ENCODE data around the gene THADA.

THADA gene

DNA sequence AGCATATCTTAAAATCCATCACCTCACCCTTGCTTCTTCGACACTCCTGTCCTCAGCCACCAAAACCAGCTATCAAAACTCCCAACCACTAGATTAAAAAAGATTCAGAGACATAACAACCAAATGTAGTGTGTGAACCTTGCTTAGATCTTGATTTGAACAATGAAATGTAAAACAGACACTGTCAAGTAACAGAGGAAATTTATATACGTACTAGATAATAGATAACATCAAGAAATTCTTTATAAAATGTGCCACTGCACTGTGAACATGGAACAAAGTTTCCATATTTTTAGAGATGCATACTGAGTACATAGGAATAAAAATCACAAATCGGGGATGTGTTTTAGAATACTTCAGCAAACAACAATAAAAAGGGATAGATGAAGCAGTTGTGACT, 86.0 kb downstream of the THADA start:
- no peak for DNase-seq (ENCODE audit: low spot score)

DNA sequence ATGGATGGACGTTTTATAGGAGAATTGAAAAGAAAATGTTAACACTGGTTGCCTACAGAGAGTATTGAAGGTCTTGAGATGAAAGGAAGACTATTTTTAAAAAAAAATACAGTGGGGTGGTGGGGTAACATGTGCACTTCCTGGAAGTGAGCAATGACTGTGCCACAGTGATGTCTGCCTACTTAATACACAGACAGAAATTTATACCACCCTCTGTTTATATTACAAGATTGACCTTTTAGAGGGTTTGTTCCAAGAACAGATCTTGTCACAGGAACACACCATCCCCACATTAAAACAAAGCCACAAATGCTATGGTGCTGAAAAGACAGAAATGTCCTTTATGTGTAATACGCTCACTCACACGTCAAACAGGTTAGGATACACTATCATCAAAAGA, 87.6 kb downstream of the THADA start:
- DNase-seq (ENCODE audit: low spot score) = no peak

DNA sequence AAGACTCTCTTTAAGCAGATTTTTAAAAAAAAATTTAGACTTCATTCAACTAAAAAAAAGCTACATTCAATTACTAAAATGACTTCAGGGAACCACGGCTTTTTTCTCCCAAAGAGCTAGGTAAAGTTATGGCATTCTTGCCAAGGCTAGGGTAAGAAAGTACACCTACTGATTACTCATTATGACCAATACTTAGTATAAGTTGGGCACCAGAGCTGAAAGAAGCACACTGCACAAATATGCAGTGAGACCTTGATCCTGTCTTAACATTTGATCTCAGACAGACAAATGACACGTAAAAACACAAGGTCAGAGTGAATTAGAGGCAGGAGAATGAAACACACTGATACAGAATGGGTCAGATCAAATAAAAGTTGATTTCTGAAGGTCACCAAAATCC, 88.7 kb downstream of the THADA start:
- DNase-seq (ENCODE audit: low spot score) = no peak

DNA sequence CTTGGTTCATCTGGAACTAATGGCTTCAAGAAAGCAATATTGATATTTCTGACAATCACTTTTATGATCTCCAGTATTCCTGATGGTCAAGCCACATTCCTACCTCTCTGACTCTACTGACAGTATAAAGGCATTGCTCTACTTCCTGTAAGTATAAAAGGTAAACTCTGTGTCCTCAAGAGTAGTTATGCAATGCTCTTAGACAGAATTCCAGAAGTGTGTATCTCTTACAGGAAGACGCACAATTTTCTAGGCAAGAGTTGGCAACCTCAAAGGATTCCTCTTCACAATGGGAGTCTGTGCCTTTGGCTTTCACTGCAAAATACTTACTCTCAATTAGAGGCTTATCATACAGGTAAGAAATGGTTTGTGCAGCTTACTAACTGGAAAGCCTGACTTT, 100.1 kb downstream of the THADA start:
- DNase-seq (ENCODE audit: low spot score) = no peak

DNA sequence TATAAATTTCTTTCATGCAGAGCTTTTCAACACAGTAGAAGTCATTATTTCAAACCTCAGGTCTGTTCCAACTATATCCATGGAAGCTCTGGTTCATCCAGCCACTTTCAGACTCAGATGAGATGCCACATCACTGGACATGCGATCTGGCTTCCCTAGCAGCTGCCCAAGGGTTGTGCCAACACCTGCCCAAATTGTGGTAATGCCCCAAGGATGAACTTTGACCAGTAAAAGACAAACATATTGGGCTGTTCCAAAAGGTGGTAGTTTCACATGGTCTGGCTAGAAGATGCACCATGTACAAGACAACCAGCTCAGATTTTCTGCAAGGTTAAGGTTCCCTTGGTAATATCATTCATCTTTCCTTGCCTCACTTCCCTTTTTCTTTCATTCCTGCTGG, 101.9 kb downstream of the THADA start:
- DNase-seq (ENCODE audit: low spot score) = no peak

DNA sequence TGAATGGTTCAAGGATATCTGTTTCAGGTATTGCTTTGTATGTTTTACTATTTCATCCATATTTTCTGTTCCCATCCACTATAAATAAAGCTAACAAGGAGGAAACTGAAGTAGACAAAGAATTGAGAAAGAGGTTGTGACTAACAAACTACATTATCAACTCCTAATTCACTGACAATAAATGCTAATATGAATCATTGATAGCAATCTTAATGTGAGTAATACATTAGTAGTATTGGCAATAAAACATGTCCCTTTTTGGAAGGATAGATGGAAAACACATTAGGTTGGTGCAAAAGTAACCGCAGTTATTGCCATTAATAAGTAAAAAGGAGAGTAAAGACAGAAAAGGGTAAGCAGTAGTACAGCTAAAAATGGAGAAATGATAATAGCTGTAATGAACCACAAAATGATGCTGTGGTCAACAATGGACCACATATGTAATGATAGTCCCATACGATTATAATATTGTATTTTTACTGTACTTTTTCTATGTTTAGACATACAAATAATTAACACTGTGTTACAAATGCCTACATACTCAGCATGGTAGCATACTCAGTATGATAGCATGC, 104.7 kb downstream of the THADA start:
- DNase-seq (ENCODE audit: low spot score) = no peak

DNA sequence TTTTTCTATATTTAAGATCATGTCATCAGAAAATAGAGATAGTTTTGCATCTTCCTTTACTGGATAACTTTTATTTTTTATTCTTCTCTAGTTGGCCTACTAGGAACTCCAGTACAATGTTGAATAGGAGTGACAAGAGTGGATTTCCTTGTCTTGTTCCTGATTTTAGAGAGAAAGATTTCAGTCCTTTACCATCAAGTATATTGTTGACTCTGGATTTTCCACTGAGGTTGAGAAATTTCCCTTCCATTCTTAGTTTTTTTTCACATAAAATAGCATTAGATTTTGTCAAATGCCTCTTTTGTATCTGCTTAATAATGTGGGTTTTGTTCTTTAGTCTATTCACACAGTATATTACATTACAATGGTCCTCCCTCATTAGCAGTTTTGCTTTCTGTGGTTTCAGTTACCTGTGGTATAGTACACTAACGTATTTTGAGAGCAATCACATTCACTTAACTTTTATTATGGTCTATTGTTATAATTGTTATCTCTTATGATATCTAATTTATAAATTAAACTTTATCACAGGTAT, 105.5 kb downstream of the THADA start:
- no peak for DNase-seq (ENCODE audit: low spot score)

DNA sequence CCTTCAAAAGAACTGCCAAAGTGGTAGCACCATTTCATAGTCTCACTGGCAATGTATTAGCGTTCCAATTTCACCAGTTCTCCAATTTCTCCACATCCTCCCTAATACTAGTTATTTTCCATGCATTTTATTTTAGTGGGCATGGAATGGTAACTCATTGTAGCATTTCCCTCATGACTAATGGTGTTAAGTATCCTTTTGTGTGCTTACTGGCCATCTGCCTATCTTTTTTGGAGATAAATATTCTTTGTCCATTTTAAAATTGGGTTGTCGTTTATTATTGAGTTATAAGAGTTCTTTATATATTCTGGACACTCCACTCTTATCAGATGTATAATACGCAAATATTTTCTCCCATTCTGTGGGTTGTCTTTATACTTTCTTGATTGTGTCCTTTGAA, 107.1 kb downstream of the THADA start:
- DNase-seq (ENCODE audit: low spot score) = no peak

DNA sequence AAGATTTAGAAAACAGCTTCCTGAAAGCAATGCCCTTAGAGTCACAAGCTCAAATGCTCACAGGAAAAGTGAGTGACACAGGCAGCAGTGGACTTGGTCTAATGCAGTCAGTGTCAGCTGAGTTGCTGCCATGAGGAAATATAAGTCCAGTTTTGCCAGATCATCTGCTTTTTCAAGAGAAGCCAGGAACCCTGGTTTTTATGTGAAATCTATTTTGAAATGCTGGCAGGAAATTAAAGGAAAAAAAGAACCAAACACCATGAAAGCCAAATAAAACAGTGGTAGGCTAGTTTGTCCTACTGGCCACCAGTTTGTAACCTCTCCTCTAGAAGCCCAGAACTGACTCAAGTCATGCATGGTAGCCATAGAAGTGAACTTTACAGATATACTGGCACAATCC, 109.2 kb downstream of the THADA start:
- DNase-seq (ENCODE audit: low spot score) = no peak

DNA sequence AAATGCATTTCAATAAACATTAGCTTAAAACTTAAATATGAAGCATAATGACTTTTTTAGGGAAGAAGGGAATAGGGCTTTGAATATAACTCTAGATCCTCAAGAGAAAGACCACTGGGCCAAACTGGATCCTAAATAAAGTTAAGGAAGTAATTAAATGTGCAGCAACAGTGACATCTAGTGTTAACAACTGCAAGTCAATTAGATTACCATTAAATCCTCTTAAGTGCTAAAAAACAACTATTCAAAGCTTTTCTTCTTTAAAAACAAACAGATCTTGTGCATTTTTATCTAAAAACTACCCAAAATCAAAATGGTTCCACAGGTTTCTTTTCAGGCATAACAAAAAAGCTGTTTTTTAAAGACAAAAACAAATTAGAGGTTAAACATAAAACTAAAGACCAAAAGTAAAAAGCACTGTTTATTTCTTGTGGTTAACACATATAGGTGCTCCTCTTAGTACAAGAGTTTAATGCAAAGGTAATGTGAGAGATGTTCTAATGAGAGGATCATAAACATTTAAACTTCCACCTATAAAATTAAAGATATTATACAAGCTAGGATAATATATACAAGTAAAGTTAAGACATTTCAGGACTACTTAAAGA, 111.4 kb downstream of the THADA start:
- DNase-seq (ENCODE audit: low spot score) = peak; percentile 21

DNA sequence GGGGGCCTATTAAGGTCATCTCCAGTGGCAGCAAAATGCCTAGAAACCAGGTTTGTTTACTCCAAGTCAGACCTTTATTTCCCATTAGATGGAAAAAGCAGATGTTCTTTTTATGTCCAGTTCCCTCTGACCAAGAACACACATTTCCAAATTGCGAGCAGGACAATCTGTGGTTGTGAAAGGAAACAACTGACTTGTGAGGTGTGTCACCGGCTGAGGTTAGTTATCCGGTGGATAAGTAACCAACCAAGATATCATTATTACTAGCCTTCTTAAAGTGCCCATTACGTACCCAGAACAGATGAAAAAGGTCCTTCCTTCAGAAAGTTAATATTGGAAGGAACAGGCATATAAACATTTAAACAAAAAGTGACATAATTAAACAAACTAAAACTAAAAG, 112.9 kb downstream of the THADA start:
- peak; percentile 15 for DNase-seq (ENCODE audit: low spot score)

DNA sequence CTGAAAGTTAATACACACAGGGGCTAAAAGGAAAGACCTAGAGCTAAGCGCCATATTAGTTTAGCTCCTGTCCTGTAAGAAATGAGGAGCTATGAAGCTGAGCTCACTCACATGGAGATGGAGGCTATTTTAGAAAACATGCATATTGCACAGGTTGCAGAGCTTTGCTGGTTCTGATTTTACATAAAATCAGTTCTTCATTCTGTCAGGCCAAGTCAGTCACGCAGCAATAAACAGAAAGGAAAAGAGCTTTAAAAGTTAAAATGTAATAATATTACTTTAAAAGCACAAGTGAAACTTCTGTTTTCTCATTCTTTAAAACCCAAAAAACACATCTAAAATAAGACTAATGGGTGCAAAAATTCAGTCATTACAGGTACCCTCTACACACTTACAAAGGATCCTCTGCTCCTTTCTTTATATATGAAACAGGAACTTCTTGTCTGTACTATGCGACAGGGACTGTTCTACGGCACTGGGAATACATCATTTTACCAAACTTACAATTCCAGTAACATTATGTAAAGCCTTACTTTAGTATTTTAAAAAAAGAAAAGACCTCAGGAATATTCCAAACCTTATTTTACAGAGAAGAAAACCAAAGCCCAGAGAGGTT, 113.8 kb downstream of the THADA start:
- no peak for DNase-seq (ENCODE audit: low spot score)

DNA sequence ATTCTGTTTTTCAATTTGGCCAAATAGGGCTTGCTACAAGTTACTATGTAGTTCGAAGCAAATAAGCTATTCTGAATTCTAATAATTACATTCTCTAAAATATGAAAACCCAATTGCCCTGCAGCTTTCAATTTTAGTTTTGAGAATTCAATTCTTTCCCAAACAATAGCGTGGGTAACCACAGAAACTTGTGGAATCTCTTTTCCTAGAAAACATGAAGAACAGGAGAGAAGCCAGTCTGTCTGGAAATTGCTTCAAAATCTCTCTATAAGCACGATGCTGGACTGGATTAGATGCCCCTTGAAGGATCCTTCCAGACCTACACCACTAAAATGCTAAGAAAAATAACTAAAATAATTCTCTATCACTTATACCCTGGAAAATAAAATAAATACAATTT, 115.0 kb downstream of the THADA start:
- DNase-seq (ENCODE audit: low spot score) = no peak

DNA sequence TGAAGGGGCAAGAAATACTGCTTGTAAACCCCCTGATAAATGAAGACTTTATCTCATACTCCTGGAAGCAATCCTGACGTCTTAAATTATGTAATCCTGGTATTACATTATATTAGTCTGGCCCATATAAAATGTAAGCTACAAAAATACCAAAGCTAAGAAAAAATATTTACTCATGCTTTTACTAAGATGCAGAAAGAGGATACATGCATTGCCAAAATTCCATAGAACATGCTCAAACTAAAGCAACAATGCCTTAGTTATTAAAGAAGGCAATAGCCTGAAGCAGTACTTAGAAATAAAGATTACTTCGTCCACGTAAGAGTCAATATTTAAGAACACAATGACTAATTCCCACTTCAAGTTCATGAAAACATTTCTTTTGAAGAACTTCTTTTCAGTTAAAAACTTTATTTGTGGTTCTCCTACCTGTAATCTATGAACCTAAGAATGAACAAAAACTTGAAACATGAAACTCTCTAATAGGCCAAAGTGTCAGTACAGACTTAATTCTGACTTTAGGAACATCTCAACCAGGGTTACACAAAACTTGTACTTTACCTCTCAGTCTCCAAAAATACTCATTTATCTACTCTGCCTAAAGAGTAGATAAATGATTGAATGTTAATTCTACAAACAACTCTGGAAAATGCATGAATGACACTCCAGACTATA, 117.3 kb downstream of the THADA start:
- DNase-seq (ENCODE audit: low spot score) = no peak

DNA sequence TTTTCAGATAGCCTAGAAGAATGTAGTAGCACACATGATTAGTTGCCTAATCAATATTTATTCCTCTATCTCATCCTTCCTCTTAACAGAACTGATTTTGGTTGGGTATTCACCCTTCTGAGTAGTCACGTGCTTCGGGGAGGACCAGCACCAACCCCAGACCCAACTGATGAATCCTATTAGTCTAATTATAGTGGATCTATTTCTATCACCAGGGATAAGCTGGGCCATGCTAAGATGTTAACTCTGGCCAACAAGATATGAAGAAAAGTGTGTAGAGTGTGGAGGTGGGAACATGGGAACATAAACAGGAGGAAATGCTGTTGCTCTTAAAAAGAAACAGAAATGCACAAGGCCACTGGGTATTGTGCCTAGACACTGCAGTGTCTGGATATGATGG, 119.9 kb downstream of the THADA start:
- no peak for DNase-seq (ENCODE audit: low spot score)

DNA sequence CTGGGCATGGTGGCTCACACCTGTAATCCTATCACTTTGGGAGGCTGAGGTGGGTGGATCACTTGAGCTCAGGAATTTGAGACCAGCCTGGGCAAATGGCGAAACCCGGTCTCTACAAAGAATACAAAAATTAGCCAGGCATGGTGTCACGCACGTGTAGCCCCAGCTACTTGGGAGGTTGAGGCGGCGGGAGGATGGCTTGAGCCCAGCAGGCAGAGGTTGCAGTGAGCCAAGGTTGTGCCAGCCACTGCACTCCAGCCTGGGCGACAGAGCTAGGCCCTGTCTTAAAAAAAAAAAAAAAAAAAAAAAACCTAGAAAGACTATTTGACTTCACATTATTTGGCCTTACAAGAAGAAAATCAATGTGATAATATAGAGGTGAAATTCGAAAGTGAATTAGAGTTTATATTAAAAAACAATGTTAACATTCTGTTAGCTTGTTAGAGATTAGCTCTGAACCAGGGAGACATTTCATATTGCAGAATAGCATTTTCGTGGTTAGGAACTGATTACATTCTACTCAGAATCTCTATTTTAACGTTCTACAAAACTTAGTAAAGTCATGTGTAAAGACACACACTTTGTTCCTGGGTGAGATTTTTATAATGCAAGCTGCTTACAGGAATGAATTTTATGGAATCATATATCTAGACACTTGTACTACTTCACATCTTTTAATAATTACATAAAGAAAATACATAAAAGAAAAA, 120.5 kb downstream of the THADA start:
- DNase-seq (ENCODE audit: low spot score) = no peak

DNA sequence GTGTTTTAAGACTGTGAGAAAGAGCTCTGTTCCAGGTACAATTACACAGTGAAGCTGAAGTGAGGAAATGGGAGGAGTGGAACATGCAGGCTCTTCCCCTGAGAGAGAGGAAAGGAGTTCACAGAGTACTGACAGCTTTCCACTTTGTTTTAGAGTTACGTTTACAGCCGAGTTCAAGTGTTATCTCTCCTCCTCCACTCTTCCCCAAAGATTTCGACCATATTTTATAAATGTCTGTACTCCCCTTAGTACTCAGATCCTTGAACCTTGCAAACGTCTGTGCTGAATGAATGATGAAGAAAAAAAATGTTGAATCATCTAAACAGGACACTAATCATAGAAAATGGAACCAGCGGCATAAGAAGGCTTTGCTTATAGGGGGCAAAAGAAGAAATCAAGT, 121.6 kb downstream of the THADA start:
- DNase-seq (ENCODE audit: low spot score) = no peak

DNA sequence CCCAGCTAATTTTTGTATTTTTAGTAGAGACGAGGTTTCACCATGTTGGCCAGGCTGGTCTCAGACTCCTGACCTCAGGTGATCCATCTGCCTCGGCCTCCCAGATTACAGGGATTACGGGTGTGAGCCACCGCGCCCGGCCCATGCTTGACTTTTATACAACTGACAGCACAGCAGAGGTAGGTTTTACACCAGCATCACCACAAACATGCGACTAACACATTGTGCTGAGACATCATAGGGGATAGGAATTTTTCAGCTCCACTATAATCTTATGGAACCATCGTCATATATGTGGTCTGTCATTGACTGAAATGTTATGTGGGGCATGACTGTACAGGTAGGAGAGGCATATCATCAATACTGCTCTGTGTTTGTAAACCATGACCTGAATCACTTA, 122.1 kb downstream of the THADA start:
- DNase-seq (ENCODE audit: low spot score) = no peak

DNA sequence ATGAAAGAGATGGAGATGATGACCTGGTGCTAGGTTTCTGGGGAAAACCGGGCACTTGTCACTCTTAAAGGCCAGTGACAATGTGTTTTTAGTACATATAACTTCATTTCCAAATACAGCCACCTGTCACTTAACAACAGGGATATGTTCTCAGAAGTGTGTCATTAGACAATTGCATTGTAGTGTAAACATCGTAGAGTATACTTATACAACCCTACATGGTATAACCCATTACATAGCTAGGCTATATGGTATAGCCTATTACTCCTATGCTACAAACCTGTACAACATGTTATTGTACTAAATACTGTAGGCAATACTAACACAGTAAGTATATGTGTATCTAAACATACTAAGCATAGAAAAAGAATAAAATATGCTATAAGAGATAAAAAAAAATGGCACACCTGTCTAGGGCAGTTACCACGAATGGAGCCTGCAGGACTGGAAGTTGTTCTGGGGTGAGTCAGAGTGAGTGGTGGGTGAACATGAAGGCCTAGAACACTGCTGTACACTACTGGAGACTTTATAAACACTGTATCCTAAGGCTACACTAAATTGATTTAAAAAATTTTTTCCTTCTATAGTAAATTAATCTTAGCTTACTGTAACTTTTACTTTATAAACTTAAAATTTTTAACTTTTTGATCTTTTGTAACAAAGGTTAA, 123.2 kb downstream of the THADA start:
- DNase-seq (ENCODE audit: low spot score) = no peak

DNA sequence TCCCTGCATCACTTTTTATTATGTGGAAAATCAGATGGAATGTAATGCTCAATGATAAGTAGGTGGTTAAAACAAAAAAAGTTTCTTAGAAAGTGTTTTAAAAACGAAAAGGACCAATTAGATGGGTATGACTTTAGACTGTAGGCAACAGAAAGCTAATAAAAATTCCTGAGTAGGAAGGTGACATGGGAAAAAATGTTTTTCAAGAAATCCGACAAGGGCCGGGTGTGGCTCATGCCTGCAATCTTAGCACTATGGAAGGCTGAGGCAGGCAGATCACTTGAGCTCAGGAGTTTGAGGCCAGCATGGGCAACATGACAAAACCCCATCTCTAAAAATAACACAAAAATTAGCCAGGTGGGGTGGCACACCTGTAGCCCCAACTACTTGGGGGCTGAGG, 126.1 kb downstream of the THADA start:
- no peak for DNase-seq (ENCODE audit: low spot score)

DNA sequence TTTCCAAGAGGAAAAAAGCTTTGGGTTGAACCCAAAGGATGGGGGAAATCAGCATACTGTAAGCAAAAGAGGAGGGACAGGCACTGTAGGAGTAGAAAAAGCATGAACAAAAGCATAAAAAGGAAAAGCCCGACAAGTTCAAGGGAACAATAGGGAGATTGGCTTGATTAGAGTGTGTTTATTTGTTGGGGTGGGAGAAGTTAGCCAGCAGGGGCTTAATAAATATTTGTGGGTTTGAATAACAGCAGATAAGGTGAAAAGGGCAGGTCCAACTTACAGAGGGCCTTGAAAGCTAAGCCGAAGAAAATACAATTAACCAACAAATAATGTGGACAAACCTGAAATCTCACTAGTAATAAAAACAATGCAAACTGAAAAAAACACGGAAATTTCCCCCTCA, 126.7 kb downstream of the THADA start:
- DNase-seq (ENCODE audit: low spot score) = no peak

DNA sequence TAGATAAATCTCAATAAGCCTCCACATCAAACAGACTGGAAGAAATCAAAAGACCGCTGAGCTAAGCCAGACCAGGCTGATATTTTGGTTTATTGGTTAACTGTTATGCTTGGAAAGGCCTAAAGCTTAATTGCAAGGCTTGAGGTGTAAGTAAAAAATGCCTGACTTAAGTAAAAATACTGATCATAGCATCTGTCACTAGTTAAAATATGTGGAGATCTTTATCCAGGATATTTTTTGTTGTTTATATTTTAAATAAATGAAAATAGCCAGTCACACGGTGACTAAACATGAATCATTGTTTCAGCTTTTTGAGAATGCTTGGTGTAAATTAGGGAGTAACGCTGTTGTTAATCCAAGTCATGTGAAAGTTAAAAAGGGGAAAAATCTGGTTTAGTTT, 127.9 kb downstream of the THADA start:
- DNase-seq (ENCODE audit: low spot score) = peak; percentile 45
